Measurements from ENCODE around the gene YAF2.

Gene YAF2, protein sequence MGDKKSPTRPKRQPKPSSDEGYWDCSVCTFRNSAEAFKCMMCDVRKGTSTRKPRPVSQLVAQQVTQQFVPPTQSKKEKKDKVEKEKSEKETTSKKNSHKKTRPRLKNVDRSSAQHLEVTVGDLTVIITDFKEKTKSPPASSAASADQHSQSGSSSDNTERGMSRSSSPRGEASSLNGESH

DNA sequence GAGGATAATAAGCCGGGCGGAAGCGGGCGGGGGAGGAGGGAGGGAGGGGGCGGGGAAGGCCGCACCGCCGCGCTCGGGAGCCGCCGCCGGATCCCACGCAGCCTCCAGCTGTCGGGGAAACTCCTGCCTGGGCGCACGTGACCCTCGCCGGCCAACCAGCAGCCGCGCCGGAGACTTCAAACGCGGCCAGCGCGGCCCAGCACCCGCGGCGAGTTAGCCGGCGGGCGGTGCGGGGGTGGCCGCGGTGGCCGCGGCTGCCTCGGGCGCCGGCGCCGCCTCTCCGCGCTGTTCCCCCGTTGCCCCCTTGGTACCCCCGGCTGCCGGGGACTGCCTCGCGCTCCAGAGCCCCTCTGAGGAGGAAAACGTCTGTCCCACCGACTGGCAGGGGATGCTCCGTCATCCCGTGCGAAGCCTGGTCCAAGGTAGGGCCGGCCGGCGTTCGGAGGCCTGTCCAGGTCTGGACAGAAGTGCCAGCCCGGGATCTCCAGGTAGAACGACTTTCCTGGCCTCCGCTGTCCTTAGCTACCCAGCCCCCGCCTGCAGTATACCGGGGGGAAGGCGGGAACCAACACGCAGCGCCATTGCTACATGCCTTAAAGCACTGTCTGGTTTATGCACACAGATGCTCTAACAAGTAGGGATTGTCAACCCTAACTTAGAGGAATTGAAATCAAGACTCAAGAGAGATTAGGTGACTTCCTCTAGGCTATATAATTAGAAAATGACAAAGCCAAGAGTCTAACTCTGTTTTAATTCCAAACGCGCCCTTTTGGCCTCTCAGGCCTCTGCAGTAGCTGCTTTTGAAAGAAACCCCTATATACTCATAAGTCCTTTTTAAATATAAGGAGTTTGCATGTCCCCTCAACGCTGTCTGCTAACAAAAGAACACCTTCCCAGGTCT is at the start of gene YAF2:
YAF2 (minus strand) TSS at position 9 of the 901 bp plus-strand sequence. CDS start 68 bp downstream, outside the sequence.
- peak; percentile 92 for DNase-seq

DNA sequence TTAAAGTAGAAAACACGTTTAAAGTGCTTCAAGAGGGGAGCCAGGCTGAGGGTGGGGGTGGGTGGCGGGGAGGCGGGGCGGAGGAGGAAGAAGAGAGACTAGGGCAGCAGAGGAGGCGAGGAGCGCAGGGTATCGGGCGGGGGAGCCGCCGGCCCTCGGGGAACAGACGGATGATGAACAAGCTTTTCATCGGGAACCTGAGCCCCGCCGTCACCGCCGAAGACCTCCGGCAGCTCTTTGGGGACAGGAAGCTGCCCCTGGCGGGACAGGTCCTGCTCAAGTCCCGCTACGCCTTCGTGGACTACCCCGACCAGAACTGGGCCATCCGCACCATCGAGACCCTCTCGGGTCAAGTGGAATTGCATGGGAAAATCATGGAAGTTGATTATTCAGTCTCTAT is 48.7 kb upstream of the YAF2 start:
- no peak for DNase-seq

DNA sequence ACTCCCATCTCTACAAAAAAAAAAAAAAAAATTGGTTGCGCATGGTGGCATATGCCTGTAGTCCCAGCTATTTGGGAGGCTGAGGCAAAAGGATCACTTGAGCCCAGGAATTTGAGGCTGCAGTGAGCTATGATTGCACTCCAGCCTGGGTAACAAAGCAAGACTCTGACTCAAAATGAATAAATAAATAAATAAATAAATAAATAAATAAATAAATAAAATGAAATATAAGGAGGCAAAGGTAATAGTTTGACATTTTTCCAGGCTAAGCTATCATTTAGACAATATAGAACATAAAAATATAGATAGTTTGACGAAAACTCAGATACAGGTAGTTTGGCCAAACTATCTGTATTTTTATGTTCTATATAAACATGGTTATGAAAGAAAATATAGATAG is 47.4 kb upstream of the YAF2 start:
- no peak for DNase-seq

DNA sequence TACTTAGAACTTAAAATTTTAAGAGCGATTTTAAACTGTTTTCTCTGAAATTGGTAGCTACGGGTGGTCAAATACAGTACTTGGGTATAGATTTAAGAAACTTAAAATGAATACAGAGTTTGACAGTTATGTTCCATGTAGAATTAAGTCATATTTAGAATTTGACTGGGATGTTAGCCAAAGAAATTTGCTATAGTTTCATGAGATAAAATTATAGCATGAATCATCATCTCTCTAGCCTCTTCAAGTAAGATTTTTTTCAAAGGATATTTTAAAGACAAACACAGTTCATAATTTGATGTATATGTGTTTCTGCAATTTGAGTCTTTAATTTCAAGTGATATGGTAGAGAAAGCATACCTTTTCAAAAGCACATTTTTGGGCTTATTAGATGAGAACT is 46.8 kb upstream of the YAF2 start:
- DNase-seq, result no peak

DNA sequence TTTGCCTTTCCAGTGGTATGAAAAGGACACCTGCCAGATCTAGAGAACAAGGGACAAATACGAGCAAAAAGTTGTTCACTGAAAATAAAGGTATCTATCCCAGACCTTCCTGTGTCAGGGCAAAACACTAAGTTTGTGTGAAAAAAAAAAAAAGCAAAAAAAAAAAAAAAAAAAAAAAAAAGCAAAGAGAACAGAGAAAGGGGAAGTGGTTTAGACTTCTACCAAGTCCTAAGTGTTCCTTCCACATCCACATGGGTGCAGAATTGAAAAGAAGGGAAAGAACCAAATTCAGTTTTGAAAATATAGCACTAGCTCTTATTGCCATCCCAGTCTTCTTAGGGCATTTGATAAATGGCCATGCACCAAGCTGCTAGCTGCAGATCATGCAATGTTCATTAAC is 46.1 kb upstream of the YAF2 start:
- no peak for DNase-seq

DNA sequence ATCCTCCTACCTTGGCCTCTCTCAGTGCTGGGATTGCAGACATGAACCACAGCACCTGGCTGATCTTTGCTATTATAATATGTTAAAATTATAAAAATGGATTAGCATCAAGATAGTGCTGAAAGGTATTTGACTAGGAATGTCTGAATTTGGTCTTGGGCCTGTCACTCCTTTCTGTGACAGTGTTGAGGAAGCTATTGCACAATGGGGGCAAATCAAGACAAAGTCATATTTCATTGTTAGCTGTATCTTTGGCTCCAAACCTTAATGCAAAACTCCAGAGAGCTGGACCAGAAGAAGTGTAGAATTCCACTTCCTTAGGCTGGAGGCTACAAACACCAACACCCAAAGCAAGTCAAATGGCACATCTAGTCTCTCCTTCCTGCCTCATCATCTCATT is 45.7 kb upstream of the YAF2 start:
- DNase-seq, result no peak

DNA sequence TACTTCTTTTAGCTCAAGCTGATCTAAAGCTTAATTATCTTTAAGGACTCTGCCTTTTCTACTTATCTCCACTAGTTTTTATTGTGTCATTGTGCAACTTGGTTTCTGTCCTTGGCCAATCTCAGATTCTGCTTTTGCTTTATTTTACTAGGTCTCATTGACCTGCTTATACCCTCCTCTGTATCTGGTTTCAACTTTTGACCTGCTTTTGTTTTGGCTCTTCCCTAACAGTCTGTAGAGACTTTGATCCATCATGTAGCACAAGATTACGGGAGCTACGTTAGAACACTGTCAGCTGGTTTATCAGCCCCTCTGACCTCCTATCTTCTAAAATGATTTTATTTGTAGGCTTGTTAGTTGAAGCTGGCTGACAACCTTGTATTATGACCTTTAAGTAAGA is 44.2 kb upstream of the YAF2 start:
- DNase-seq, result no peak

DNA sequence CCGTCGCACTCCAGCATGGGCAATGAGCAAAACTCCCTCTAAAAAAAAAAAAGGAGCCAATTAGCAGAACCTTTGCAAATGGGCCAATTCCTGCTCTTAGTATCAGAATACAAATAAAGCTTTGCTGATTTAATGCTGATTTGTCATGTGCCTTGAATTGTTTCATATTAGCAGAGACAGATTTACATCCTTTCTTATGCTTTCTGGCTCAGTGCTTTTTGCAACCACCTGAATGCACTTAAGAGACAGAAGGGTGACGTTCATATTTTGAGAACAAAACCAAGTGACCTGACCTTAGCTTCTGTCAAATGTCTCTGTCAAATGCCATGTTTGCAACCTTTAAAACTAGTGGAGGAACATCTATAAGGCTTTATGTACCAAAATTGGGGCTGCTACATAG is 43.8 kb upstream of the YAF2 start:
- DNase-seq, result no peak

DNA sequence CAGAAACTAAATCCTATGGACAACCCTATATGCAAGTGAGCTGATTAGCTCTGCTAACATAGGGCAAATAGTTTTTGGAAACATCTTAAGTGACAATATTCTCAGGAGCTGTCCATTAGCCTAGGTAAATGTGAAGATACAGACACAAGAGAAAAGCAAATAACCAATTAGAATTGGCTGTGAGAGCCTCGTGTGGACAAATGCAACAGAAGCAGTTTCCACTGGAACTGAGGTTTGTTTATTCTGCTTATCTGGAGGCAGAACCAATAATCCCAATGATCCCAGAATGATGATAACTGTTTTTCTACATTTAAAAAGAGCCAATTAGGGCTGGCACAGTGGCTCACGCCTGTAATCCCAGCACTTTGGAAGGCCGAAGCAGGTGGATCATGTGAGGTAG is 43.2 kb upstream of the YAF2 start:
- no peak for DNase-seq

DNA sequence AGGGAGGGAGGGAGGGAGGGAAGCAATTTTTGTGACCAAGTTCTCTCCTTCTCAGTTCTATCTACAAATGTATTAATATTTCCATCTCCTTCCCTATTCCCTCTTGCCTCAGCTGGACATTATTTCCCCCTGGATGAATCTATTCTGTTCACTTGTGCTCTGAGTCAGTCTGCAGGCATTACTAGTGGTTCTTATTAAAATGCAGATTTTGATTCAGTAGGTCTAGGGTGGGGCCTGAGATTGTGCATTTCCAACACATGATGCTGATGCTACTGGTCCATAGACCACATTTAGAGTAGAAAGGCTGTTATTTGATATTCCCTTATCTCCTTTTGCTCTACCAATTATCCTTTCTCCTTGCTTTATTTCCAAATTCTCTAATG is 40.1 kb upstream of the YAF2 start:
- no peak for DNase-seq

DNA sequence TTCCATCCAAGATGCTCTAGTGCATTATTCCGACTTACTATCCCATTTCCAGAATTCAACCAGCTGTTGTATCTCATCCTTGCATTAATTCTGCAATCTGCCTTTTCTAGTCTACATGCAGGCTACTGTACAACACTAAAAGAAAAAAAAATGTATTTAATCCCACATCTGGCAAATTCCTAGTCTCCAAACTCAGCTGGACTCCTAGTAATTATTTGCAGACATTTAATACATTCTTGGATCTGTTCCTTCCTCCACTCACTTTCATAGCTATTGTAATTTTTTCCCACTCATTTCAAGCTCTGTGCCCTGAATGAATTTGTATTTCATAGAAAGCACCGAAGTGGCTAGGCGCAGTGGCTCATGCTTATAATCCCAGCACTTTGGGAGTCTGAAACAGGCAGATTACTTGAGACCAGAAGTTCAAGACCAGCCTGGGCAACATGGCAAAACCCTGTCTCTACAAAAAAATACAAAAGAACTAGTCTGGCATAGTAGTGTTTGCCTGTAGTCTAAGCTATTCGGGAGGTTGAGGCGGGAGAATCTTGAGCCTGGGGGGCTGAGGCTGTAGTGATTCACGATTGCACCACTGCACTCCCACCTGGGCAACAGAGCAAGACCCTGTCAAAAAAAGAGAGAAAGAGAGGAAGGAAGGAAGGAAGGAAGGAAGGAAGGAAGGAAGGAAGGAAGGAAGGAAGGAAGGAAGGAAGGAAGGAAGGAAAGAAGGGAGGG is 39.5 kb upstream of the YAF2 start:
- DNase-seq, result no peak

DNA sequence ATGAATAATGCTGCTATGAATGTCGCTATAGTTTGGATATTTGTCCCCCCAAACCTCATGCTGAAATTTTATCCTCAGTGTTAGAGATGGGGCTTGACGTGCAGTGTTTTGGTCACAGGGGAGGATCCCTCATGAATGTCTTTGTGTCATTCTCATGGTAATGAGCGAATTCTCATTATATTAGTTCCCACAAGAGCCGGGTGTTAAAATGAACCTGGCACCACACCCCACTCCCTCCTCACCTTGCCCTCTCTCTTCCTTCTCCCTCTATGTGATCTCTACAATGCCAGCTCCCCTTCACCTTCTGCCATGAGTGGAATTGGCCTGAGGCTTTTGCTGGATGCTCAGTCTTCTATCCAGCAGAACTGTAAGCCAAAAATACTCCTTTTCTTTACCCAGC is 37.5 kb upstream of the YAF2 start:
- DNase-seq, result no peak

DNA sequence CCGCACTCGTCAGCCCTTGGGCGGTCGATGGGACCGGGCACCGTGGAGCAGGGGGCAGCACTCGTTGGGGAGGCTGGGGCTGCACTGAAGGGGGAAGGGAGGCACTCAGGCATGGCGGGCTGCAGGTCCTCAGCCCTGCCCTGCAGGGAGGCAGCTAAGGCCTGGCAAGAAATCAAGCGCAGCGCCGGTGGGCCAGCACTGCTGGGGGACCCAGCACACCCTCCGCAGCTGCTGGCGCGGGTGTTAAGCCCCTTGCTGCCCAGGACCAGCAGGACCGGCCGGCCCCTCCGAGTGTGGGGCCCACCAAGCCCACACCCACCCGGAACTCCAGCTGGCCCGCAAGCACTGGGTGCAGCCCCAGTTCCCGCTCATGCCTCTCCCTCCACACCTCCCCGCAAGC is 35.7 kb upstream of the YAF2 start:
- DNase-seq, result no peak

DNA sequence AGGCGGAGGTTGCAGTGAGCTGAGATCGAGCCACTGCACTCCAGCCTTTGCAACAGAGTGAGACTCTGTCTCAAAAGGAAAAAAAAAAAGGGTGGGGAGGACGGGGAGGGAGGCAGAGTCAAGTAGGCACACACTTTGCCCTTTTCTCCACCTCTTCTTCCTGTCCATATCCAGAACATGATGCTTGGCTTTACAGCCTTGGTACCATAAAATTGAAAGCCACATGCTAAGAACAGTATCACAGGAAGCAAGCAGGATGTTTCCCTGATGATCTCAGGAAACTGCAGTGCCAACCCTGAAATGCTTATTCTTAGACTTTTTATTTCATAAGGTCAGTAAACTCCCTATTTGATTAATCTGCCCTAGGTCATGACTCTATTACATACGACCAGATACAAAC is 32.5 kb upstream of the YAF2 start:
- no peak for DNase-seq

DNA sequence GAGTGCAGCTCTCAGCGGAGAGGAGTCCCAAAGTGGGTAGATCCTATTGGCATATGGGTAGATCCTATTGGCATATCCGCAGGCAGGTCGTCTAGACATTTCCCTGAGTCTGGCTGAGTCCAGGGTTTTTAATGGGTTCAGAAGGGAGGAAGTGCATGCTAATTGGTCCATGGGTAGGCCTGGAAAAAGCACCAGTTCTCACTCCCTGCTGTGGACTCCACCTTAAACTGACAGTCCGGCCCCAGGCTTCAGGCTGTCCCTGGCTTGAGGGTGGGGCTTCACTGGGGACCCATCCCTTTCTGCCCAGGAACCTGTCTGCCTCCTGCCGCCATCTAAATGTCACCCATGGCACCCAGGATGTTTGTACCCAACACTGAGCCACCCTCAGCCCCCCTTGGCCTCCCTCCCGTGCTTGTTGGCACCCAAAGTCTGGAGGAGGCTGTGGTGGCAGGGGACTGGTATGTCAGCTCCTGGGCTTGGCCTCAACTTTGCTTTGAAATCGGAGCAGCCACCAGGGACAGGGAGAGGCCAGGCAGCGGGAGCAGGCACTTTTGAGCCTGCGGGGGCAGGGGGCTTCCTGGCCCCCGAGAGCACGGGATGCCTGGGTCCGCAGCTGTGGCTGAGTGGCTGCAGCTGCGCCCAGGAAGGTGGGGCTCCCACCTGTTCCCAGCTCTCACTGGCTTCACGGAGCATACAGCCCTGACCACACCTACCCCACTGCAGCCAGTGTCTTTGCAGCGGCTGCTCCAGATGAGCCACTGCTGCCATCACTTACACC is 29.6 kb upstream of the YAF2 start:
- no peak for DNase-seq

DNA sequence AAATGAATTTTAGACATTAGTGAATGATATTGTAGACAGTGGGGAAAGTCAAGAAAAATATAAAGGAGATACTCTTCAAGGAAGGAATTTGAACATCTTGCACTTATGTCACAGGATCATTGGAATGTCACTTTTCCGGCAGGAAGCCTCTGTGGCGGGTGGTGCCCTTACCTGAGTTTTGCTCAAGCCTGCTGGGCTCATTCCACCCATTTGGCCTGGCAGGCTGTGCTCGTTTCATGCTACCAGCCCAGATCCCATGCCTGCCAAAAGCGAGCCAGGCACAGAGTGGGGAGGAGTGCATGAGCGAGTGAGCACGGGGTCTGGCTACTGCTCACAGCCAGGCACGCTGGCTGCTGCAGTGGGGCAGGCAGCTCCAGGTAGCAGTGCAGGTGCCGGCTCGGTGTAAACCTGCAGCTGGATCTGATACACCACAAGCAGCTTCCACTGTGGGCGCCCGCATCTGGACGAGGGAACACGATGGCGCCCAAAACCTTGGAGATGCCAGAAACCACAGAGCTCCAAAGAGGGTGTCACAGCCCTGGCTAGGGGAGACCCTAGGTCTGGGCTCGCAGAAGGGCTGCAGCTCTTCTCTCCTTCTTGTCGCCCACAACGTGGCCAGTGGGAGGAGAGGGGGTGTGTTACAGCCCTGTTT is 28.7 kb upstream of the YAF2 start:
- DNase-seq, result no peak

DNA sequence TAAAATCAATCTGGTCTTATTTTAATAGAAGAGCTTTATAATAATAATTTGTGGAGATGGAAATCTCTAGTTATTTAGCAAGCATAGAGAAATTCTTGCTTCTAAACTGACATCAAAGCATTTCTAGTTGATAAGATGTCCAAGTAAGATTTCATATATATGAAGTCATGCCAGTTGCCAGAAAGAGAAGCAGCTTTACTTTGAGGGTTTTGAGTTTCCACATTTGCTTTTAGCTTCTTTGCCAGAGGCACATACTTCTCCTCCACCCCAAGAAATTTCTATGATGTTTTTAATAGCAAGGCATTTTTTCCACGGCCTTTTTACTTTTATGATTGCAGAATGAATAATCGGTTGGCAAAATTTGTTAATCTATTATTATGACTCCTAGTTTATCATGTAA is 24.2 kb upstream of the YAF2 start:
- no peak for DNase-seq

DNA sequence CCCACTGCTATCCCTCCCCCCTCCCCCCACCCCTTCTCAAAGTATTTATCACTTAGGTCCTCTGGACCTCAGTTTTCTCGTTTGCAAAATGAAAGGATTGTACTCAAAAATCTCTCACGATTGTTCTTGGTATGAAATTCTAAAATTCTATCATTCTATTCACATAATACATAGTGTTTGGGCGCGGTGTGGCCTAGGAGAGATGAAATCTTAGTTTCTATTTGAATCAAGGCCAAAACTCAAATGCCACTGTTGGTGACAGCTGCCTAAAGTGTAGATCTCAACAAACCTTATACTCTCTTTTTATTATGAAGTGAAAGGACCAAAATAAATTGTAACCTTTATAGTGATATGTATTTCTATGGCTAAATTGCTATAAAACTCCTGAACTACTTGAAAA is 23.7 kb upstream of the YAF2 start:
- DNase-seq, result peak; percentile 58

DNA sequence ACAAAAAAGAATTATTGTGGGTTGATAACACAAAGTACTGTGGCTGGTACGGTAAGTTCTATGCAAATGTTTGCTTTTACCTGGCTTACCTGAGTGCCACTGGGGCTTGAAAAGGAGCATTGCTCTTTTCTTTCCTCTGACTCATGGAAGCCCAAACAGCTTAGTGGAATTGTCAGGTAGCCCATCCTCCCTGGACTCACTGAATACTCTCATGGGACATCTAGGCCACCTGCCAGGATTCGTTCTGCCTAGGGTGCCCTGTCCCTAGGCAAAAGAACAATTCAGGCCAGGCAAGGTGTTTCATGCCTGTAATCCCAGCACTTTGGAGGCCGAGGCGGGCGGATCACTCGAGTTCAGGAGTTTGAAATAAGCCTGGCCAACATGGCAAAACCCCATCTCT is 22.5 kb upstream of the YAF2 start:
- no peak for DNase-seq

DNA sequence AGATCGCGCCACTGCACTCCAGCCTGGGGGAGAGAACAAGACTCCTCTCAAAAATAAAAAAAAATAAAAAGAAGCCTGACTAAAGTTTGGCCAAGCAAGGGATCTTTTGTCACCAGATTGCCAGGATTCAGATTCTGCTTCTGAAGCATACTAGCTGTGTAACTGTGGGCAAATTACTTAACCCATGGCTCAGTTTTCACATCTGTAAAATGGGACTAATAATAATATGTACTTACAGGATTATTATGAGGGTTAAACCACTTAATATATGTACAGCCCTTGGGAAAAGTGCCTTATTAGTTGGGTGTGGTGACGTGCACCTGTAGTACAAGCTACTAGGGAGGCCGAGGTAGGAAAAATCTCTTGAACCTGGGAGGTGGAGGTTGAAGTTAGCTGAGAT is 21.7 kb upstream of the YAF2 start:
- DNase-seq, result no peak

DNA sequence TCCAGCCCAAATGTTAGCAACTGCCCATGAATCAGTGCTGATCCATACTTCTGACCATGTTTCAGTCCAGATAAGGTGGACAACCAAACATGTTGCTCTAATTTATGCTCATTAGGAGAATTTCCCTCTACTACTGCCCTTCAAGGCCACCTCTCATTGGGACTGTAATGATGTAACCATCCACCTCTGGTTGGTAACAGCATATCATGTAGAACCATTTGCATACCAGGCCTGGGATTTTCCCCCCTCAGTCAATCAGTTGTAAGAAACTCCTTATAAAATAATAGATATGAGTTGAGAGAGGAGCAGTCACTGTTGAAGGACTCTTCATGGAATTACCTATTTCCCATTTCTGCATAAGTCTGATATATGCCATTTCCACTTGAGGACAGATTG is 17.8 kb upstream of the YAF2 start:
- no peak for DNase-seq

DNA sequence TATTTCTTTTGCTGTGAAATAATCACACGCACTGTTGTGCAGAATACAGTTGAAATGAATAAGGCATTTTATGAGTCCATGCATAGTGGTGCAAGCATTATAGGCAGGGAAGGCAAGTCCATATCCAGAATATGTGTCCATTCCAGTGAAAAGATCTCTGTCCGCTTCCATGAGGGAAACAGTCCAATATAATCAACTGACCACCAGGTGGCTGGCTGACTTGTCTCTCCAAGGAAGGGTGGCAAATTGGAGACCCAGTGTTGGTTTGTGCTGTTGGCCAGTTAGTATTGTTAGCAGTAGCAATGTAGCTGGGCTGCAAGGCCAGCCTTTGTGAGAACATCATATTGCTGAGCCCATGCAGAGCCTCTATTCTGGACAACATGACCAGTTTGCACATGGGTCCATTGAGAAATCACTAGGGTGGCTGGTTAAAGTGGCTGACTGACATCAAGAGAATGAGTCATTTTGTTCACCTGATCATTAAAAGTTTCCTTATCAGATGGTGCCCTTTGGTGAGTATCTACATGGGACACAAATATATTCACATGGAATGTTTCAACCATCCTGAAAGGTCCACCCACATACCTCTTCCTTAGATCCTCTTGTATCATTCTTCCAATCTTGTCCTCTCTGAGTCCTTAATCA is 17.3 kb upstream of the YAF2 start:
- peak; percentile 5 for DNase-seq

All from activated CD4-positive, alpha-beta T cell treated with anti-CD3 and anti-CD28 coated beads, Interleukin-2, Interleukin-6, amounts not matched to agents 100 ng/mL and 50 ng/mL, durations not matched to agents 16 hours and 8 hours (primary cell).